Measurements from ENCODE around the gene TAOK1. TPM values are rescaled to one million over a fixed set of nuclear protein-coding genes. Genes with fewer than 3 reads are reported as not detected.

Gene TAOK1
- total RNA-seq, 1 donor from 2014 or later, result 87.1 TPM

GRCh38 chr17:29357821-29358232 lies 32.3 kb upstream of the TAOK1 start:
- Mint-ChIP-seq H3K27me3 (ENCODE audit: low read depth) (no peaks in the 10 kb centered on the region), H3K9me3 (ENCODE audit: low read depth) (no peaks in the 10 kb centered on the region), H3K4me3 (ENCODE audit: unreplicated experiment) (no peak overlapping the region), H3K27ac (ENCODE audit: unreplicated experiment) (no peak overlapping the region), H3K36me3 (ENCODE audit: low read depth) (no peaks in the 10 kb centered on the region), H3K4me1 (ENCODE audit: low read depth) (peaks cover 13% of the 10 kb centered on the region)
- no peak for DNase-seq (ENCODE audit: low spot score)
- TF ChIP-seq CTCF (IDR thresholded peaks at IDR 0.05), result no peak

- Mint-ChIP-seq H3K36me3 (ENCODE audit: low read depth) (no peaks in the 10 kb centered on the region), H3K9me3 (ENCODE audit: low read depth) (no peaks in the 10 kb centered on the region), H3K27ac (ENCODE audit: unreplicated experiment) (peak overlapping the region; percentile 12), H3K4me1 (ENCODE audit: low read depth) (peaks cover 13% of the 10 kb centered on the region), H3K27me3 (ENCODE audit: low read depth) (no peaks in the 10 kb centered on the region), H3K4me3 (ENCODE audit: unreplicated experiment) (no peak overlapping the region)
- no peak for TF ChIP-seq CTCF (IDR thresholded peaks at IDR 0.05)
- no peak for DNase-seq (ENCODE audit: low spot score)
Observed at GRCh38 chr17:29358416-29358815, 31.7 kb upstream of the TAOK1 start.

- no peaks in the 10 kb centered on the region for H3K9me3 Mint-ChIP-seq (ENCODE audit: low read depth)
- no peak overlapping the region for H3K27ac Mint-ChIP-seq (ENCODE audit: unreplicated experiment)
- H3K4me1 Mint-ChIP-seq (ENCODE audit: low read depth), result peaks cover 13% of the 10 kb centered on the region
- H3K36me3 Mint-ChIP-seq (ENCODE audit: low read depth), result no peaks in the 10 kb centered on the region
- H3K27me3 Mint-ChIP-seq (ENCODE audit: low read depth), result no peaks in the 10 kb centered on the region
- no peak overlapping the region for H3K4me3 Mint-ChIP-seq (ENCODE audit: unreplicated experiment)
- no peak for TF ChIP-seq CTCF (IDR thresholded peaks at IDR 0.05)
- no peak for DNase-seq (ENCODE audit: low spot score)
Observed at GRCh38 chr17:29359777-29360176, 30.4 kb upstream of the TAOK1 start.

- Mint-ChIP-seq H3K36me3 (ENCODE audit: low read depth) (no peaks in the 10 kb centered on the region), H3K27me3 (ENCODE audit: low read depth) (no peaks in the 10 kb centered on the region), H3K27ac (ENCODE audit: unreplicated experiment) (no peak overlapping the region), H3K9me3 (ENCODE audit: low read depth) (no peaks in the 10 kb centered on the region), H3K4me1 (ENCODE audit: low read depth) (peaks cover under 1% of the 10 kb centered on the region), H3K4me3 (ENCODE audit: unreplicated experiment) (no peak overlapping the region)
- DNase-seq (ENCODE audit: low spot score), result no peak
- TF ChIP-seq CTCF (IDR thresholded peaks at IDR 0.05), result no peak
Observed at GRCh38 chr17:29363716-29364115, 26.4 kb upstream of the TAOK1 start.

GRCh38 chr17:29364691-29365090 lies 25.5 kb upstream of the TAOK1 start:
- Mint-ChIP-seq H3K27me3 (ENCODE audit: low read depth) (no peaks in the 10 kb centered on the region), H3K4me3 (ENCODE audit: unreplicated experiment) (no peak overlapping the region), H3K4me1 (ENCODE audit: low read depth) (no peaks in the 10 kb centered on the region), H3K9me3 (ENCODE audit: low read depth) (no peaks in the 10 kb centered on the region), H3K36me3 (ENCODE audit: low read depth) (no peaks in the 10 kb centered on the region), H3K27ac (ENCODE audit: unreplicated experiment) (no peak overlapping the region)
- no peak for TF ChIP-seq CTCF (IDR thresholded peaks at IDR 0.05)
- no peak for DNase-seq (ENCODE audit: low spot score)
